ENCODE data around the gene FHIT. TPM values are rescaled to one million over a fixed set of nuclear protein-coding genes. Genes with fewer than 3 reads are reported as not detected.

FHIT gene
- 1 to 10 TPM; 9.6 to 9.7 TPM for total RNA-seq

DNA sequence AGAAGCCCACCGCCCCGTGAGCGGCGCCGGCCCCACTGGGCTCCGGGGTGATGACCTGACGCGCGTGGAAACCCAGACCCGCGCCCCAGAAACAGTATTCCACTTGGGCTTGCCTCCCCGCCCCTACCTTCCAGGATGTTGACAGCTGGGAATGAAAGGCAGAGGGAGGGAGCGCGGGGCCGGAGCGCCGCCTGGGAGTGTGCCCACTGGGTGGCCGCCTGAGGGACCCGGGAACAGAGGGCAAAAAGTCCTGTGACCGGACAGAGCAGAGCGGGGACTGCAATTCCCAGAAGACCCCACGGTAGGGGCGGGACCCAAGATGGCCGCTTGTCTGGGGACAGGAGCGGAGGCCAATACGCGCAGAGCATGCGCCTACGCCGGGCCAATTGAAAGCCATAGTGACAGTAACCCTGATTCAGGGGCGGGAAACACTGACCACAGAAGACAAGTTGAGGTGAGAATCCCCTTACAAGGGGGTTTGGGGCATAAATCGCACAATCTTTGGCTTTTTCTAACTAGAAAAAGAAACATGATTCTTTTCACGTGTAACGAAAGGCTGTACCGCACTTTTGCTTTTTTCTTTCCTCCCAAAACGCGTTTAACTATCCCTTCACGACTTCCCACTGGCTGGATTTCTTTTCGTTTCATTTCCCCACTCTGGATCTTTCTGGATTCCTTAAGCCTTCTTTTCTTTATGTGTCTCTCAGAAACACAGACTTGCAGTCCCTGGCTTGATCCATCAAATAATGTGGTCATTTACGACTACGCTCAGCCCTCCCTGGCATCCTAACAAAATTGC lies at the start of gene FHIT:
Gene FHIT, minus strand, starts transcription at position 279 of the 799 bp plus-strand sequence.
- Mint-ChIP-seq H3K4me1 (peaks cover 25% of the 10 kb centered on the region), H3K27ac (peak within 1 kb of the TSS; percentile 78), H3K36me3 (ENCODE audit: low read depth) (no peaks in the 10 kb centered on the region), H3K4me3 (peak within 1 kb of the TSS; percentile 85), H3K27me3 (no peaks in the 10 kb centered on the region), H3K9me3 (no peaks in the 10 kb centered on the region)
- peak; percentile 92 for DNase-seq
- CTCF ChIA-PET, result no interaction called here
- POLR2A ChIA-PET, result no interaction called here

GRCh38 chr3:61300786-61301185 lies 49.5 kb upstream of the FHIT start:
- no peak overlapping the region for H3K27ac Mint-ChIP-seq
- ChIA-PET CTCF (no interaction called here), POLR2A (no interaction called here)
- no peaks in the 10 kb centered on the region for H3K9me3 Mint-ChIP-seq
- DNase-seq, result no peak
- H3K27me3 Mint-ChIP-seq, result peaks cover 1% of the 10 kb centered on the region
- no peaks in the 10 kb centered on the region for H3K36me3 Mint-ChIP-seq (ENCODE audit: low read depth)
- no peak overlapping the region for H3K4me3 Mint-ChIP-seq
- no peaks in the 10 kb centered on the region for H3K4me1 Mint-ChIP-seq

GRCh38 chr3:61300006-61300380 lies 48.7 kb upstream of the FHIT start:
- Mint-ChIP-seq H3K27me3 (peaks cover 1% of the 10 kb centered on the region), H3K27ac (no peak overlapping the region), H3K4me3 (no peak overlapping the region), H3K4me1 (no peaks in the 10 kb centered on the region), H3K9me3 (no peaks in the 10 kb centered on the region), H3K36me3 (ENCODE audit: low read depth) (no peaks in the 10 kb centered on the region)
- no peak for DNase-seq
- ChIA-PET CTCF (no interaction called here), POLR2A (no interaction called here)

- ChIA-PET POLR2A (no interaction called here), CTCF (no interaction called here)
Measured at GRCh38 chr3:61299343-61300005, 48.2 kb upstream of the FHIT start.

GRCh38 chr3:61297821-61298220 lies 46.6 kb upstream of the FHIT start:
- H3K4me1 Mint-ChIP-seq, result no peaks in the 10 kb centered on the region
- H3K9me3 Mint-ChIP-seq, result no peaks in the 10 kb centered on the region
- H3K27ac Mint-ChIP-seq, result no peak overlapping the region
- DNase-seq, result no peak
- H3K36me3 Mint-ChIP-seq (ENCODE audit: low read depth), result no peaks in the 10 kb centered on the region
- ChIA-PET CTCF (no interaction called here), POLR2A (no interaction called here)
- no peak overlapping the region for H3K4me3 Mint-ChIP-seq
- peaks cover 1% of the 10 kb centered on the region for H3K27me3 Mint-ChIP-seq

More at GRCh38 chr3:61299343-61300005, 48.2 kb upstream of the FHIT start:
- no peaks in the 10 kb centered on the region for H3K36me3 Mint-ChIP-seq (ENCODE audit: low read depth)
- H3K27ac Mint-ChIP-seq, result no peak overlapping the region
- no peak for DNase-seq
- H3K4me1 Mint-ChIP-seq, result no peaks in the 10 kb centered on the region
- no peak overlapping the region for H3K4me3 Mint-ChIP-seq
- H3K9me3 Mint-ChIP-seq, result no peaks in the 10 kb centered on the region
- H3K27me3 Mint-ChIP-seq, result peaks cover 1% of the 10 kb centered on the region

- DNase-seq, result no peak
- ChIA-PET POLR2A (no interaction called here), CTCF (no interaction called here)
- Mint-ChIP-seq H3K27ac (no peak overlapping the region), H3K4me1 (no peaks in the 10 kb centered on the region), H3K36me3 (ENCODE audit: low read depth) (no peaks in the 10 kb centered on the region), H3K4me3 (no peak overlapping the region), H3K9me3 (no peaks in the 10 kb centered on the region), H3K27me3 (peaks cover 3% of the 10 kb centered on the region)
Measured at GRCh38 chr3:61288446-61288845, 37.2 kb upstream of the FHIT start.

GRCh38 chr3:61283876-61284275 lies 32.6 kb upstream of the FHIT start:
- H3K27me3 Mint-ChIP-seq, result no peaks in the 10 kb centered on the region

GRCh38 chr3:61278713-61279112 lies 27.5 kb upstream of the FHIT start:
- Mint-ChIP-seq H3K36me3 (ENCODE audit: low read depth) (no peaks in the 10 kb centered on the region), H3K27ac (no peak overlapping the region), H3K27me3 (peaks cover 4% of the 10 kb centered on the region), H3K9me3 (no peaks in the 10 kb centered on the region), H3K4me3 (no peak overlapping the region), H3K4me1 (no peaks in the 10 kb centered on the region)
- no peak for DNase-seq
- ChIA-PET CTCF (no interaction called here), POLR2A (no interaction called here)

More at GRCh38 chr3:61283876-61284275, 32.6 kb upstream of the FHIT start:
- POLR2A ChIA-PET, result no interaction called here
- no peak overlapping the region for H3K27ac Mint-ChIP-seq
- CTCF ChIA-PET, result no interaction called here
- no peaks in the 10 kb centered on the region for H3K9me3 Mint-ChIP-seq
- DNase-seq, result no peak
- H3K4me3 Mint-ChIP-seq, result no peak overlapping the region
- no peaks in the 10 kb centered on the region for H3K36me3 Mint-ChIP-seq (ENCODE audit: low read depth)
- H3K4me1 Mint-ChIP-seq, result no peaks in the 10 kb centered on the region

GRCh38 chr3:61277411-61277810 lies 26.2 kb upstream of the FHIT start:
- H3K4me1 Mint-ChIP-seq, result no peaks in the 10 kb centered on the region
- no peak overlapping the region for H3K4me3 Mint-ChIP-seq
- CTCF ChIA-PET, result no interaction called here
- H3K36me3 Mint-ChIP-seq (ENCODE audit: low read depth), result no peaks in the 10 kb centered on the region
- H3K9me3 Mint-ChIP-seq, result no peaks in the 10 kb centered on the region
- peaks cover 10% of the 10 kb centered on the region for H3K27me3 Mint-ChIP-seq
- H3K27ac Mint-ChIP-seq, result no peak overlapping the region
- POLR2A ChIA-PET, result no interaction called here
- DNase-seq, result no peak

GRCh38 chr3:61269435-61269834 lies 18.2 kb upstream of the FHIT start:
- Mint-ChIP-seq H3K36me3 (ENCODE audit: low read depth) (no peaks in the 10 kb centered on the region), H3K4me3 (no peak overlapping the region), H3K9me3 (no peaks in the 10 kb centered on the region), H3K4me1 (no peaks in the 10 kb centered on the region), H3K27ac (no peak overlapping the region), H3K27me3 (peaks cover 14% of the 10 kb centered on the region)
- ChIA-PET CTCF (no interaction called here), POLR2A (no interaction called here)
- no peak for DNase-seq

DNA sequence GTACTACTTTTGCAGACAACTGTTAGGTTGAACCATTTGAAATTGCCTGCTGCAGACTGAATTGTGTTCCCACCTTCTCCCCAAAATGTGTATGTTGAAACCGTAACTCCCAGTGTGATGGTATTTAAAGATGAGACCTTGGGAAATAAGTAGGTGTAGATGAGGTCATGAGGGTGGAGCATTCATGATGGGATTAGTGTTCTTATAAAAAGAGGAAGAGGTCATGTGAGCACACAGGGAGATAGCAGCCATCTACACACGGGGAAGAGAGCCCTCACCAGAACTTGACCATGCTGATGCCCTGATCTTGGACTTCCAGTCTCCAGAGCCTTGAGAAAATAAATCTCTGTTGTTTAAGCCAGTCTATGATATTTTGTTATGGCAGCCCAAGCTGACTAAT lies 17.4 kb upstream of the FHIT start:
- Mint-ChIP-seq H3K27ac (no peak overlapping the region), H3K36me3 (ENCODE audit: low read depth) (no peaks in the 10 kb centered on the region), H3K4me3 (no peak overlapping the region), H3K9me3 (no peaks in the 10 kb centered on the region), H3K27me3 (peaks cover 12% of the 10 kb centered on the region), H3K4me1 (no peaks in the 10 kb centered on the region)
- POLR2A ChIA-PET, result no interaction called here
- no peak for DNase-seq
- CTCF ChIA-PET, result no interaction called here

DNA sequence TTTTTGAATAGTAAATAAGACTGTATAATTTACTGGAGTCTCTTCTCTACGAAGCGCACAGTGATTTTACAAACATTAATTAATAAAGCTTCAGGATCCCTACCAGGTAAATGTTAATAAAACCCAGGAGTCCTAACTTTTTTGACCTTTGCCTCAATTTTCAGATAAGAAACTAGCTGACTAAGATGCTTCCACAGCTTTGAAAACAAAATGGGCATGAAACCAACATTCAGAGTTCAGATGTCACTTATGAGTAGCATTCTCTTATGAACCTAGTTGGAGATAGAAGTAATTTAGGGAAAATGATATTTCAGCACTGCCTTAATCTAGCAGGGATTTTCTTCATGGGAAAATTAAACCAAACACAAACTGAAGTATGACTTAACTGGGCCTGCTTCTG lies 13.0 kb upstream of the FHIT start:
- no peak for DNase-seq
- CTCF ChIA-PET, result no interaction called here
- POLR2A ChIA-PET, result no interaction called here
- Mint-ChIP-seq H3K9me3 (no peaks in the 10 kb centered on the region), H3K27ac (no peak overlapping the region), H3K27me3 (peaks cover 17% of the 10 kb centered on the region), H3K4me3 (no peak overlapping the region), H3K36me3 (ENCODE audit: low read depth) (no peaks in the 10 kb centered on the region), H3K4me1 (no peaks in the 10 kb centered on the region)

DNA sequence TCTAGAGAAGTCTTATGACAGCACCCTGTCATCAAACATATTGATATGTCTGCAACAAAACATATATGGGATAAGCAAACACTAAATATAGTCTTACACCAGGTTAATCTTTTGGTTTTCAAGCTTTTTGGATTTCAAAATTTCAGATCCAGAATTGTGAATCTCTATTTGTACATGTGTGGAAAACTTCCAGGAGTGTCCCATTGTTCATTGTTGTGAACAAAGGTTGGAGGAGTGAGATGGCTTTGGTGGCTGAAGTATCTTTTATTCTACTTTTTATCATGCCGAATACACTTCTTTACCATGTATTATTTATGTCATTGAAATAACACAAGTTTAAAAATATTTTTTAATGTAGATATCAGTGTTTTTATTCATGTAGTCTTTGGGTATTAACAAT lies 5.9 kb upstream of the FHIT start:
- ChIA-PET POLR2A (no interaction called here), CTCF (no interaction called here)
- Mint-ChIP-seq H3K9me3 (no peaks in the 10 kb centered on the region), H3K36me3 (ENCODE audit: low read depth) (no peaks in the 10 kb centered on the region), H3K4me1 (peaks cover 5% of the 10 kb centered on the region), H3K4me3 (no peak overlapping the region), H3K27ac (no peak overlapping the region), H3K27me3 (peaks cover 10% of the 10 kb centered on the region)
- no peak for DNase-seq

- Mint-ChIP-seq H3K4me1 (peaks cover 25% of the 10 kb centered on the region), H3K4me3 (no peak overlapping the region), H3K9me3 (no peaks in the 10 kb centered on the region), H3K27ac (no peak overlapping the region), H3K36me3 (ENCODE audit: low read depth) (no peaks in the 10 kb centered on the region), H3K27me3 (peaks cover 2% of the 10 kb centered on the region)
- no peak for DNase-seq
- ChIA-PET POLR2A (no interaction called here), CTCF (no interaction called here)
Measured at GRCh38 chr3:61253756-61254155, 2.5 kb upstream of the FHIT start.
